Loucy (cell line): ENCODE measurements around the gene PRKD2.

ENCODE experiments used
- H2AFZ ChIP-seq: fragments of 200-600 bp; sonication (generic); 2 replicates; pipeline ENCODE4 v1.6.0; 2016; ENCODE audit warnings: antibody characterized with exemption, mild to moderate bottlenecking, low read length, moderate library complexity
- H3F3A ChIP-seq: fragments of 200-600 bp; 2 replicates; pipeline ENCODE4 v1.6.0; 2016; ENCODE audit warnings: antibody characterized with exemption, low read depth, mild to moderate bottlenecking
- H3K27me3 ChIP-seq: fragments of 200-600 bp; sonication (generic); 2 replicates; pipeline ENCODE4 v1.6.1; 2014; ENCODE audit warnings: low read length, mild to moderate bottlenecking; ENCODE audit not compliant: insufficient read depth, poor library complexity, severe bottlenecking
- H3K36me3 ChIP-seq: fragments of 200-600 bp; sonication (generic); 2 replicates; pipeline ENCODE4 v1.6.1; 2016; ENCODE audit warnings: low read length; ENCODE audit not compliant: insufficient read depth
- H3K4me1 ChIP-seq: fragments of 200-600 bp; sonication (generic); 2 replicates; pipeline ENCODE4 v1.5.1; 2014; ENCODE audit warnings: low read length, mild to moderate bottlenecking; ENCODE audit not compliant: insufficient read depth, poor library complexity, severe bottlenecking
- H3K4me2 ChIP-seq: fragments of 200-600 bp; sonication (generic); 2 replicates; pipeline ENCODE4 v1.6.0; 2014; ENCODE audit warnings: antibody characterized with exemption, low read length, low read depth, mild to moderate bottlenecking; ENCODE audit not compliant: poor library complexity, severe bottlenecking
- H3K4me3 ChIP-seq: fragments of 200-600 bp; sonication (generic); 2 replicates; pipeline ENCODE4 v1.5.1; 2014; ENCODE audit warnings: low read length, mild to moderate bottlenecking, mixed read lengths; ENCODE audit not compliant: poor library complexity, severe bottlenecking
- H3K79me2 ChIP-seq: fragments of 200-600 bp; sonication (generic); 2 replicates; pipeline ENCODE4 v1.6.1; 2014; ENCODE audit warnings: low read length; ENCODE audit not compliant: insufficient read depth
- H3K9ac ChIP-seq: fragments of 200-600 bp; sonication (generic); 2 replicates; pipeline ENCODE4 v1.6.0; 2014; ENCODE audit warnings: mild to moderate bottlenecking, low read depth, low read length, moderate library complexity; ENCODE audit not compliant: poor library complexity, severe bottlenecking
- H3K9me2 ChIP-seq: fragments of 200-600 bp; sonication (generic); replicated peaks from 2 replicates; pipeline ENCODE4 v1.6.1; 2016; ENCODE audit warnings: low read depth, low read length, mixed read lengths
- H3K9me3 ChIP-seq: fragments of 200-600 bp; sonication (generic); 2 replicates; pipeline ENCODE4 v1.6.1; 2014; ENCODE audit warnings: mild to moderate bottlenecking, antibody characterized with exemption, low read length, low read depth; ENCODE audit not compliant: insufficient read depth
- H4K20me1 ChIP-seq: fragments of 200-600 bp; sonication (generic); 2 replicates; pipeline ENCODE4 v1.6.0; 2014; ENCODE audit warnings: antibody characterized with exemption, low read length, mild to moderate bottlenecking; ENCODE audit not compliant: insufficient read depth, poor library complexity, severe bottlenecking
- EZH2phosphoT487 ChIP-seq: fragments of 200-600 bp; IDR thresholded peaks from 2 replicates; pipeline ENCODE4 v1.6.1; 2018; ENCODE audit warnings: antibody characterized with exemption, mild to moderate bottlenecking, moderate library complexity, borderline replicate concordance
- TF ChIP-seq, protein P1 (sequence below): fragments of 200-600 bp; sonication (generic); conservative IDR thresholded peaks from 2 replicates; pipeline ENCODE4 v1.5.1; 2014; ENCODE audit warnings: mild to moderate bottlenecking, antibody characterized with exemption, low read length

Gene PRKD2

DNA sequence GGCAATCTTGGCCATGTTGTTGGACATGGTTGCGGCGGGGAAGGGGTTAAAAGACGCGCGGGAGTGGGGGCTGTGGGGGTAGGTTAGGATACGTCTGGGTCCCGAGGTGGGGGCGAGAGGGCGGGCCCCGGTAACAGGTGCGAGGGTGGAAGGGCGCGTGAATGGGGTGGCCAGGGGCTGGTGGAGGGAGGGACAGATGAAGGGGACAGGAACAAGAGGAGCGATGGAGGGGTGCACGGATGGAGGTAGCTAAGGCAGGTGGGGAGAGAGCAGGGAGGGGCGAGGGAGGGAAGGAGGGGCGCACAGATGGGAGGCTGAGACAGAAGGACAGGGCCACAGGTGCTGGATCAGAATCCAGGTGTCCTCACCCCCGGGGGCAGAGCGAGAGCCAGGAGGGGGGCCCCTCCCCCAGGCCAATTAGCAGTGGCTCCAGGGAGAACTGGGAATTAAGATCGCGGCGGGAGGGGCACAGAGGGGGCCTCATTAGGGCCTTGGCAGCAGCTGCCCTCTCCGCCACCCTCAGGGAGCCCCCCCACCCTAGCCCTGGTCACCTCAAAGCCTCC lies 82.2 kb downstream of the PRKD2 start:
- Histone ChIP-seq H3K9me2 (no peaks in the 10 kb centered on the region), H3K9ac (no peak overlapping the region), H3F3A (no peaks in the 10 kb centered on the region), H2AFZ (no peak overlapping the region), H3K27me3 (no peaks in the 10 kb centered on the region), H3K4me2 (no peak overlapping the region), H3K79me2 (no peaks in the 10 kb centered on the region), H3K4me1 (peaks cover 4% of the 10 kb centered on the region), H3K36me3 (no peaks in the 10 kb centered on the region), H4K20me1 (no peaks in the 10 kb centered on the region), H3K4me3 (no peak overlapping the region), H3K9me3 (no peaks in the 10 kb centered on the region)
- TF ChIP-seq, protein P1, sequence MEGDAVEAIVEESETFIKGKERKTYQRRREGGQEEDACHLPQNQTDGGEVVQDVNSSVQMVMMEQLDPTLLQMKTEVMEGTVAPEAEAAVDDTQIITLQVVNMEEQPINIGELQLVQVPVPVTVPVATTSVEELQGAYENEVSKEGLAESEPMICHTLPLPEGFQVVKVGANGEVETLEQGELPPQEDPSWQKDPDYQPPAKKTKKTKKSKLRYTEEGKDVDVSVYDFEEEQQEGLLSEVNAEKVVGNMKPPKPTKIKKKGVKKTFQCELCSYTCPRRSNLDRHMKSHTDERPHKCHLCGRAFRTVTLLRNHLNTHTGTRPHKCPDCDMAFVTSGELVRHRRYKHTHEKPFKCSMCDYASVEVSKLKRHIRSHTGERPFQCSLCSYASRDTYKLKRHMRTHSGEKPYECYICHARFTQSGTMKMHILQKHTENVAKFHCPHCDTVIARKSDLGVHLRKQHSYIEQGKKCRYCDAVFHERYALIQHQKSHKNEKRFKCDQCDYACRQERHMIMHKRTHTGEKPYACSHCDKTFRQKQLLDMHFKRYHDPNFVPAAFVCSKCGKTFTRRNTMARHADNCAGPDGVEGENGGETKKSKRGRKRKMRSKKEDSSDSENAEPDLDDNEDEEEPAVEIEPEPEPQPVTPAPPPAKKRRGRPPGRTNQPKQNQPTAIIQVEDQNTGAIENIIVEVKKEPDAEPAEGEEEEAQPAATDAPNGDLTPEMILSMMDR: no peak
- no peak for TF ChIP-seq EZH2phosphoT487

DNA sequence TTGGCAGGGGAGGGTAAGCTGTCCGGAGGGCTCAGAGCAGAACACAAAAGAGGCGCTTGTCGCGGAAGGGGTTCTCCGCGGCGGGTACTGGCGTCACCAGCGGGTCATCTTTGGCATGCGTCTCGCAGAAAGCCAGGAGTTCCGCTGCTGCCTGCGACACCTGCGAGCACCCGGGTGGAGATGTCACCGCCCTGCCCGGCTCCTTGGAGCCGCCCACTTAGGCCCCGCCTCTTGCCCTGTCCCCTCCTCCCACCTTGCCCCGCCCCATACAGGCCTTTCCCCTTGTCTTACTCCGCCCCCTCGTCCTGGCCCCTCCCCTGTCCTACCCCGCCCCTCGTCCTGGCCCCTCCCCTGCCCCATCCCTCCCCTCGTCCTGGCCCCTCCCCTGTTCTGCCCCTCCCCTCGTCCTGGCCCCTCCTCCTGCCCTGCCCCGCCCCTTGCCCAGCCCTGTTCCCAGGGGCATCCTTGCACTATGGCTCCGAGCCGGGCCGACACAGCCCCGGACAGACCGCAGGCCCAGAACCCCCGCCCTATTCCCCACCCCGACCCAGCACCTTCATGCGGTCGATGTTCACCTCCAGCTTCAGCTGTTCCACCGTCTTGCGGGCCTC lies 82.8 kb downstream of the PRKD2 start:
- Histone ChIP-seq H3K9me3 (no peaks in the 10 kb centered on the region), H3K4me1 (peaks cover 4% of the 10 kb centered on the region), H3F3A (no peaks in the 10 kb centered on the region)

DNA sequence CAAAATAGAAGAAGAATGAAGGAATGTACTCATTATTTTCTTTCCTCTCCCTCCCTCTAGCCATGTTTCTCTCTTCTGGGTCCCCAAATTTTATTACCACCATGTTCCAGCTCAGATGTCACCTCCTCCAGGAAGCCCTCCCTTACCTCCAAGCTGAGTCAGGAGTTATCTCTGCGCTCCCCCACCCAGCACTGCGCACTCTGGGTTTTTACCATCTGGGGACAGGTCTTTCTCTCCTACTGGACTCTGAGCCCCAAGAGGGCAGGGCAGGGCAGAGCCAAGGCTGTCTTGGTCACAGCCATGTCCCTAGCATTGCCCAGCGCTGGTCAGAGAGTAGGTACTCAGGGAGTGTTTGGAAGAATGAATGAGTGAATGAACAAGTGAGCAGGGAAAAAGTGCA lies 83.8 kb downstream of the PRKD2 start:
- H3K27me3 ChIP-seq: no peaks in the 10 kb centered on the region
- no peaks in the 10 kb centered on the region for H3K36me3 ChIP-seq
- no peaks in the 10 kb centered on the region for H3F3A ChIP-seq
- no peak overlapping the region for H3K9ac ChIP-seq
- H3K4me1 ChIP-seq: no peaks in the 10 kb centered on the region
- no peaks in the 10 kb centered on the region for H4K20me1 ChIP-seq
- H3K4me3 ChIP-seq: no peak overlapping the region
- no peaks in the 10 kb centered on the region for H3K9me3 ChIP-seq
- H2AFZ ChIP-seq: no peak overlapping the region
- TF ChIP-seq EZH2phosphoT487: no peak
- TF ChIP-seq, protein P1: no peak
- no peaks in the 10 kb centered on the region for H3K9me2 ChIP-seq
- no peaks in the 10 kb centered on the region for H3K79me2 ChIP-seq
- no peak overlapping the region for H3K4me2 ChIP-seq

More for the DNA sequence above, 82.8 kb downstream of the PRKD2 start:
- Histone ChIP-seq H3K9ac (no peak overlapping the region), H4K20me1 (no peaks in the 10 kb centered on the region), H3K9me2 (no peaks in the 10 kb centered on the region), H3K4me3 (no peak overlapping the region), H3K79me2 (no peaks in the 10 kb centered on the region), H3K36me3 (no peaks in the 10 kb centered on the region), H3K4me2 (no peak overlapping the region), H3K27me3 (no peaks in the 10 kb centered on the region), H2AFZ (no peak overlapping the region)
- TF ChIP-seq, protein P1: no peak
- TF ChIP-seq EZH2phosphoT487: no peak
